Purkinje cell (primary cell): ENCODE data around the gene THEMIS2. TPM values are rescaled to one million over a fixed set of nuclear protein-coding genes. Genes with fewer than 3 reads are reported as not detected.

Experiments
- polyA plus RNA-seq: library from polyadenylated mRNA; unstranded; fragments of >200 nt; fragmentation: Nextera tagmentation; gene quantifications from 2 replicates; pipeline ENCODE4 v1.2.1, GENCODE V29; 2014

The THEMIS2 gene
- 0.43 and 0.78 TPM in 2 replicates for polyA plus RNA-seq

DNA sequence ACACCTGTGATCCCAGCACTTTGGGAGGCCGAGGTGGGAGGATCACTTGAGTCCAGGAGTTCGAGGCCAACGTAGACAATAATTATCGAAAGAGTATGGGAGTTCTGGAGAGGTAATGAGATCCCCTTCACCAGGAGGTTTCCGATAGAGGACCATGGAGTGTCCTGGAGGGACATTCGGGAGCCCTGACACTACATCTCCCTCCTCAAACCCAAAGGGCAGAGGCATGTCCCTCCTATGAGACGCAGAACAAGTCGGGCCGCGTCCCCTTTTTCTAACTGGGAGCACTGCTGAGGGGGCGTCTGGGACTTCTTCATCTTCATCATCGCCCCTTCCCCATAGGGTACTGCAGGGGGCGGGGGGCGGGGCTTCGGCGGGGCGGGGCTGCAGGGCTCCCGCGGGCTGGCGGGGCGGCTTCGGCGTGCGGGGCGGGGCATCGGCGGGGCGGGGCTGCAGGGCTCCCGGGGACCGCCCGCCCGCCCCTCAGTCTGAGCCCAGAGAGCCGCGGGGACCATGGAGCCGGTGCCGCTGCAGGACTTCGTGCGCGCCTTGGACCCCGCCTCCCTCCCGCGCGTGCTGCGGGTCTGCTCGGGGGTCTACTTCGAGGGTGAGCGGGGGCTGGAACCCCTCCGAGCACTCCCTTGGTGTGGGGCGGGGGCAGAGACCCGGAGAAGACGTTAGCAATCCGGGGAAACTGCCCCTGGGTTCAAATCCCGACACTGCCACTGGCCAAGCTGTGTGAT, at the start of gene THEMIS2:
Gene THEMIS2 (plus strand): TSS at position 486 of the 743 bp plus-strand sequence. CDS start 28 bp downstream, at position 514.

DNA sequence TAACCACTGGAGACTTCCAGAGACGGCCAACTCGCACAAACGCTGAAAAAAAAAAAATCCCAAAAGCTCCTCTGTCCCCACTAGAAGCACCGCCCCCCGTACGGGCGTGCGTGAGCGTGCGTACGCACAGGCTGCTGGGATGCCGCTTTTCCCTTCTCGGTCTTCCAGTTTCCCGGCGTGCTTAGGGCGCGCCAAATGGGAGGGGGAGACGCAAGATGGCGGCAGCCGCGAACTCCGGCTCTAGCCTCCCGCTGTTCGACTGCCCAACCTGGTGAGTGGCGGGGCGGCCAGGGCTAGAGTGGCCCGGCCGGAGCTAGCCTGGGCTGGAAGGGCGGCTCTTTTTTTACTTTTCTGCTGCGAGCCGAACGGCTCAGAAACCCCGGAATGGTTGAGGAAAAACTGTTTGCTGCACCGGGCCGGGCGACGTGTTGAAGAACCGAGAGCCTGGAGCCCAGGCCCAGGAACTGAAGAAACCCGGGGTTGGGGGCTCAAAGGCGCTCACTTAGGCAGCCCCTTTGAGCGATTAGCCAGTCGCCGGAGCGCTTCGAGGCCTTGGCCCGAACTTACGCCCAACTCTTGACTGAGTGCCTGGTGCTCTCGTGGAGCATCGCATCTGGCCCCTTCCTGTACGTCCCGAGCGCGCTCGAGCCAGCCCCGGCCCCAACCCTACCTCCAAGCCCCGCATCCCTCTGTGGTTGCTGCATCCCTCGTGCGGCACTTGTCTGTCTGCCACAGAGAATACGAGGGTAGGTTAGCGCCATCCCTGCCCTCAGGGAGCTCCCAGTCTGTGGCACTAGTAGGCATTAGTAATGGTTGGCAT, 41.5 kb upstream of the THEMIS2 start, which contains the start of gene PPP1R8:
Gene PPP1R8 (plus strand): TSS at position 162 of the 820 bp plus-strand sequence. CDS start 54 bp downstream, at position 216.

DNA sequence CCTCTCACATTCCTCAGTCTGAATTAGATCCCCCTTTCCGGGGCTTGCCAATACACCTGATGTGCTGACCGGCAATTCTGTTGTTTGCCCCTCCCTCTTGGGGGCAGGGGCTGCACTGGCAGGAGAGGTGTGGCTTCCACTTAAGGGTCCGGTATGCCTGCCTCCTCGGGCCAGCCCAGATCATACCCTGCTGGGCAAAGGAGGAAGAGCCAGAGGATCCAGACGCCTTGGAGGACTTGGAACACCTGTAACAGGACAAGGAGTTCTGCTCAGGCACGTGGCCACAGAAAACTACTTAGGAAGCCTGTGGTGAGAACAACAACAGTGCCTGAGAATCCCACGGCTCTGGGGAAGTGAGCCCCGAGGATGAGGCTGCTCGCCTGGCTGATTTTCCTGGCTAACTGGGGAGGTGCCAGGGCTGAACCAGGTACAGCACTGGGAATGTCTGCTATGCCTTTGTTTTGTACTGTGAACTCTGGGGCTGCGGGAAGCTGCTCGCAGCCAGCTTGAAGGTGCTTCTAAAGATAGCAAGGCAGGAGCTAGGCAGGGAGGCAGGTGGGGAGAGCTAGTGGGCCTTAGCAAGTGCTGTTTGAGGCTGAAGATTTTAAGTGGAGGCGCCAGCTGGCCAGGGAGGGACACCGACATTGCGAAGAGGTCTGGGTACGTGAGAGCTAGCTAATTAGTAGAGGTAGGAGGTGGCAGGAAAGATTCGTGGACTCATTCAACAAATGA, 62.6 kb downstream of the THEMIS2 start, which contains the start of gene SMPDL3B:
Gene SMPDL3B (plus strand): TSS at position 183 of the 732 bp plus-strand sequence. CDS start 184 bp downstream, at position 367.

Other genes starting within 250 kb of the THEMIS2 start
- 1.0 TPM in 1 of 2 replicates, not detected in the other for gene FGR, start 237.4 kb upstream of the THEMIS2 start, polyA plus RNA-seq
- gene IFI6, start 200.4 kb upstream of the THEMIS2 start, polyA plus RNA-seq = 10.8 and 43.0 TPM in 2 replicates
- gene FAM76A, start 146.6 kb upstream of the THEMIS2 start, polyA plus RNA-seq = 11.3 and 13.3 TPM in 2 replicates
- 88.1 and 91.1 TPM in 2 replicates for gene STX12, start 99.3 kb upstream of the THEMIS2 start, polyA plus RNA-seq
- gene PPP1R8, start 41.8 kb upstream of the THEMIS2 start, polyA plus RNA-seq = 33.9 and 40.5 TPM in 2 replicates
- gene RPA2, start 42.0 kb downstream of the THEMIS2 start, polyA plus RNA-seq = 131 and 161 TPM in 2 replicates
- 113 and 152 TPM in 2 replicates for gene SMPDL3B, start 62.5 kb downstream of the THEMIS2 start, polyA plus RNA-seq
- 4.6 and 6.9 TPM in 2 replicates for gene XKR8, start 87.4 kb downstream of the THEMIS2 start, polyA plus RNA-seq
- gene EYA3, start 216.1 kb downstream of the THEMIS2 start, polyA plus RNA-seq = 14.8 and 15.8 TPM in 2 replicates